Activated T-cell treated with anti-CD3 and anti-CD28 coated beads, Interleukin-2, amount 50 U/mL, for 4 hours (primary cell): ENCODE data around the gene AGRN. TPM values are rescaled to one million over a fixed set of nuclear protein-coding genes. Genes with fewer than 3 reads are reported as not detected.
"Not testable (repeated sequence)": the region's sequence is repeated elsewhere in the genome, so short reads cannot be mapped to it uniquely, and the experiment has no call there.

ENCODE experiments used
- ATAC-seq, 2 donors: fragments of 200-7000 bp; cut with Tn5 transposase; one replicate each; pipeline ENCODE4 v1.10.0; 2021
- DNase-seq: peaks from one replicate; pipeline ENCODE4 v3.0.0-alpha.2; 2020
- H3K27me3 Mint-ChIP-seq: one replicate; pipeline ENCODE4 v1.8.0; 2021; ENCODE audit warnings: low read depth, mixed read lengths
- H3K36me3 Mint-ChIP-seq: one replicate; pipeline ENCODE4 v1.8.0; 2022; ENCODE audit warnings: mixed read lengths; ENCODE audit not compliant: insufficient read depth
- H3K4me1 Mint-ChIP-seq: one replicate; pipeline ENCODE4 v1.8.0; 2021; ENCODE audit warnings: low read depth, mixed read lengths
- H3K4me3 Mint-ChIP-seq: one replicate; pipeline ENCODE4 v1.8.0; 2021; ENCODE audit warnings: mild to moderate bottlenecking, moderate library complexity, mixed read lengths
- H3K9me3 Mint-ChIP-seq: one replicate; pipeline ENCODE4 v1.8.0; 2021; ENCODE audit warnings: mixed read lengths
- total RNA-seq, 3 donors: library from RNA; stranded (reverse); gene quantifications; one replicate each; pipeline ENCODE4 v1.2.1, GENCODE V29; 2021

The AGRN gene
- total RNA-seq, 3 donors from 2014 or later: 12.0 to 18.0 (median 15.2) TPM

- H3K9me3 Mint-ChIP-seq: no peaks in the 10 kb centered on the region
- ATAC-seq (no peak), DNase-seq (no peak)
- no peak overlapping the region for H3K4me3 Mint-ChIP-seq
- H3K4me1 Mint-ChIP-seq: peaks cover 11% of the 10 kb centered on the region
- H3K36me3 Mint-ChIP-seq: no peaks in the 10 kb centered on the region
- peaks cover 43% of the 10 kb centered on the region for H3K27me3 Mint-ChIP-seq
Measured at GRCh38 chr1:1003618-1004419, 16.1 kb upstream of the AGRN start.

GRCh38 chr1:1004420-1004779 lies 15.5 kb upstream of the AGRN start:
- H3K4me3 Mint-ChIP-seq: no peak overlapping the region
- H3K9me3 Mint-ChIP-seq: no peaks in the 10 kb centered on the region
- peaks cover 46% of the 10 kb centered on the region for H3K27me3 Mint-ChIP-seq

GRCh38 chr1:1004780-1005697 lies 14.9 kb upstream of the AGRN start:
- Mint-ChIP-seq H3K9me3 (no peaks in the 10 kb centered on the region), H3K4me3 (no peak overlapping the region), H3K4me1 (peaks cover 14% of the 10 kb centered on the region), H3K27me3 (peaks cover 46% of the 10 kb centered on the region), H3K36me3 (no peaks in the 10 kb centered on the region)
- no peak for DNase-seq
- no peak for ATAC-seq

More at GRCh38 chr1:1004420-1004779, 15.5 kb upstream of the AGRN start:
- peaks cover 14% of the 10 kb centered on the region for H3K4me1 Mint-ChIP-seq
- H3K36me3 Mint-ChIP-seq: no peaks in the 10 kb centered on the region
- ATAC-seq: no peak
- DNase-seq: no peak

- no peak for DNase-seq
- Mint-ChIP-seq H3K4me1 (peaks cover 12% of the 10 kb centered on the region), H3K4me3 (no peak overlapping the region), H3K9me3 (no peaks in the 10 kb centered on the region), H3K27me3 (peaks cover 44% of the 10 kb centered on the region), H3K36me3 (no peaks in the 10 kb centered on the region)
- no peak for ATAC-seq
Measured at GRCh38 chr1:1005774-1006304, 14.1 kb upstream of the AGRN start.

- ATAC-seq: no peak
- H3K36me3 Mint-ChIP-seq: no peaks in the 10 kb centered on the region
- H3K9me3 Mint-ChIP-seq: no peaks in the 10 kb centered on the region
- no peak overlapping the region for H3K4me3 Mint-ChIP-seq
- H3K4me1 Mint-ChIP-seq: peaks cover 13% of the 10 kb centered on the region
- DNase-seq: no peak
- peaks cover 43% of the 10 kb centered on the region for H3K27me3 Mint-ChIP-seq
Measured at GRCh38 chr1:1006305-1007159, 13.4 kb upstream of the AGRN start.

GRCh38 chr1:1010131-1010530 lies 9.8 kb upstream of the AGRN start:
- not testable (repeated sequence) for ATAC-seq, H3K4me3 Mint-ChIP-seq, DNase-seq, H3K9me3 Mint-ChIP-seq, H3K36me3 Mint-ChIP-seq
- peaks cover 21% of the 10 kb centered on the region for H3K27me3 Mint-ChIP-seq
- peaks cover 33% of the 10 kb centered on the region for H3K4me1 Mint-ChIP-seq

GRCh38 chr1:1011396-1011949 lies 8.4 kb upstream of the AGRN start:
- H3K27me3 Mint-ChIP-seq: peaks cover 13% of the 10 kb centered on the region

GRCh38 chr1:1012736-1013104 lies 7.2 kb upstream of the AGRN start:
- not testable (repeated sequence) for H3K36me3 Mint-ChIP-seq, H3K27me3 Mint-ChIP-seq, DNase-seq, H3K9me3 Mint-ChIP-seq
- Mint-ChIP-seq H3K4me1 (peaks cover 37% of the 10 kb centered on the region), H3K4me3 (peak overlapping the region; percentile 91)
- peak in 1 of 2 donors; percentile 7 for ATAC-seq

More at GRCh38 chr1:1011396-1011949, 8.4 kb upstream of the AGRN start:
- H3K4me3 Mint-ChIP-seq: no peak overlapping the region
- H3K9me3 Mint-ChIP-seq: no peaks in the 10 kb centered on the region
- ATAC-seq: no peak
- no peaks in the 10 kb centered on the region for H3K36me3 Mint-ChIP-seq
- no peak for DNase-seq
- H3K4me1 Mint-ChIP-seq: peaks cover 31% of the 10 kb centered on the region

GRCh38 chr1:1013105-1013921 lies 6.6 kb upstream of the AGRN start, which contains the start of gene ISG15:
ISG15 (plus strand) TSS chr1:1013497; CDS start chr1:1013574, 77 bp downstream.
- Mint-ChIP-seq H3K4me3 (peak within 1 kb of the TSS; percentile 91), H3K9me3 (no peaks in the 10 kb centered on the region), H3K27me3 (peaks cover 4% of the 10 kb centered on the region), H3K36me3 (peaks cover 2% of the 10 kb centered on the region), H3K4me1 (peaks cover 37% of the 10 kb centered on the region)
- DNase-seq (peak; percentile 86), ATAC-seq (peak; percentile 92)

- H3K4me3 Mint-ChIP-seq: peak overlapping the region; percentile 91
- DNase-seq (no peak), ATAC-seq (peak; percentile 34 to 37)
- H3K9me3 Mint-ChIP-seq: no peaks in the 10 kb centered on the region
- peaks cover 2% of the 10 kb centered on the region for H3K36me3 Mint-ChIP-seq
- peaks cover 37% of the 10 kb centered on the region for H3K4me1 Mint-ChIP-seq
- H3K27me3 Mint-ChIP-seq: peaks cover under 1% of the 10 kb centered on the region
Measured at GRCh38 chr1:1013922-1014648, 5.8 kb upstream of the AGRN start.

- no peaks in the 10 kb centered on the region for H3K9me3 Mint-ChIP-seq
Measured at GRCh38 chr1:1014799-1015681, 4.9 kb upstream of the AGRN start.

More at GRCh38 chr1:1014799-1015681, 4.9 kb upstream of the AGRN start:
- DNase-seq (no peak), ATAC-seq (no peak)
- Mint-ChIP-seq H3K27me3 (no peaks in the 10 kb centered on the region), H3K4me1 (peaks cover 37% of the 10 kb centered on the region), H3K4me3 (peak overlapping the region; percentile 91), H3K36me3 (peaks cover 2% of the 10 kb centered on the region)
